ENCODE measurements around the gene TAOK2.

DNA sequence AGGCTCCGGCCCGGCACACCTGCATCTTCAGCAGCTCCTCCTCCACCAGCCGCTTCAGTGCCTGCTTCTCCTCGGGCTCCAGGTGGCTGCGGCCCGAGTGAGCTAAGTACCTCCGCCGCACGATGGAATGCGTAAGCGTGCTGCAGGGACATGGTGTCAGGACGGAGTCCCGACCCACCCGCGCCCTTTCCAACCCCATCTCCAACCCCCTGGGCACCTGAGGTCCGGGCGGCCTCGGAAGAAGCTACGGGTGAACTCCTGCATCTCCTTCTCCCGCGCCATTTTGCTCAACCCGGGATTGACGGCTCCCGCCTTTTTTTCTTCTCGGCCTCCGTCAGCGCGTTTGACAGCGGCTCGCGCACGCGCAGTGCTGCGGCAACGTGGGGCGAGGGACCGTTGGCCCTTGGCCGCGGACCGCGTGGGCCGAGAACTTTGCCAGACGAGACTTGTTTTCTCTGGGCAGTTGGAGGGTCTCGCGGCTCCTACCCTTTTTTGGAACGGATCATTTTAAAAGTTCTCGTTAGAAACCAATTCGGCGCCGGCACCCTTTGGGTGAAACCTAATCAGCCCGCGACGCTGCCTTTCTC lies 21.7 kb downstream of the TAOK2 start, which contains the start of gene HIRIP3:
- TF ChIP-seq, protein P1, sequence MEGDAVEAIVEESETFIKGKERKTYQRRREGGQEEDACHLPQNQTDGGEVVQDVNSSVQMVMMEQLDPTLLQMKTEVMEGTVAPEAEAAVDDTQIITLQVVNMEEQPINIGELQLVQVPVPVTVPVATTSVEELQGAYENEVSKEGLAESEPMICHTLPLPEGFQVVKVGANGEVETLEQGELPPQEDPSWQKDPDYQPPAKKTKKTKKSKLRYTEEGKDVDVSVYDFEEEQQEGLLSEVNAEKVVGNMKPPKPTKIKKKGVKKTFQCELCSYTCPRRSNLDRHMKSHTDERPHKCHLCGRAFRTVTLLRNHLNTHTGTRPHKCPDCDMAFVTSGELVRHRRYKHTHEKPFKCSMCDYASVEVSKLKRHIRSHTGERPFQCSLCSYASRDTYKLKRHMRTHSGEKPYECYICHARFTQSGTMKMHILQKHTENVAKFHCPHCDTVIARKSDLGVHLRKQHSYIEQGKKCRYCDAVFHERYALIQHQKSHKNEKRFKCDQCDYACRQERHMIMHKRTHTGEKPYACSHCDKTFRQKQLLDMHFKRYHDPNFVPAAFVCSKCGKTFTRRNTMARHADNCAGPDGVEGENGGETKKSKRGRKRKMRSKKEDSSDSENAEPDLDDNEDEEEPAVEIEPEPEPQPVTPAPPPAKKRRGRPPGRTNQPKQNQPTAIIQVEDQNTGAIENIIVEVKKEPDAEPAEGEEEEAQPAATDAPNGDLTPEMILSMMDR (IDR thresholded peaks at IDR 0.05 in 4 of 5, conservative IDR thresholded peaks at IDR 0.05 in 1 of 5), result no peak
- TF ChIP-seq POLR2A (IDR thresholded peaks at IDR 0.05), result no peak

Measured in gastrocnemius medialis (tissue), 4 donors.